VCaP (cell line): Measurements from ENCODE around the gene GNB1L.

Source experiments
- H3K27ac ChIP-seq: fragments of 450-650 bp; 2 replicates; pipeline ENCODE4 v1.5.1; 2017
- TF ChIP-seq, protein P1 (sequence below): fragments of 450-650 bp; conservative IDR thresholded peaks from 2 replicates; pipeline ENCODE4 v1.5.1; 2017; ENCODE audit warnings: mild to moderate bottlenecking, moderate library complexity

GNB1L gene

GRCh38 chr22:19809741-19810140, 44.9 kb downstream of the GNB1L start:
- no peak overlapping the region for H3K27ac ChIP-seq
- TF ChIP-seq, protein P1, sequence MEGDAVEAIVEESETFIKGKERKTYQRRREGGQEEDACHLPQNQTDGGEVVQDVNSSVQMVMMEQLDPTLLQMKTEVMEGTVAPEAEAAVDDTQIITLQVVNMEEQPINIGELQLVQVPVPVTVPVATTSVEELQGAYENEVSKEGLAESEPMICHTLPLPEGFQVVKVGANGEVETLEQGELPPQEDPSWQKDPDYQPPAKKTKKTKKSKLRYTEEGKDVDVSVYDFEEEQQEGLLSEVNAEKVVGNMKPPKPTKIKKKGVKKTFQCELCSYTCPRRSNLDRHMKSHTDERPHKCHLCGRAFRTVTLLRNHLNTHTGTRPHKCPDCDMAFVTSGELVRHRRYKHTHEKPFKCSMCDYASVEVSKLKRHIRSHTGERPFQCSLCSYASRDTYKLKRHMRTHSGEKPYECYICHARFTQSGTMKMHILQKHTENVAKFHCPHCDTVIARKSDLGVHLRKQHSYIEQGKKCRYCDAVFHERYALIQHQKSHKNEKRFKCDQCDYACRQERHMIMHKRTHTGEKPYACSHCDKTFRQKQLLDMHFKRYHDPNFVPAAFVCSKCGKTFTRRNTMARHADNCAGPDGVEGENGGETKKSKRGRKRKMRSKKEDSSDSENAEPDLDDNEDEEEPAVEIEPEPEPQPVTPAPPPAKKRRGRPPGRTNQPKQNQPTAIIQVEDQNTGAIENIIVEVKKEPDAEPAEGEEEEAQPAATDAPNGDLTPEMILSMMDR, result no peak

GRCh38 chr22:19808873-19809478, 45.7 kb downstream of the GNB1L start:
- TF ChIP-seq, protein P1, result no peak
- no peak overlapping the region for H3K27ac ChIP-seq

- TF ChIP-seq, protein P1, result no peak
- no peak overlapping the region for H3K27ac ChIP-seq
Measured at GRCh38 chr22:19807914-19808872, 46.5 kb downstream of the GNB1L start.

DNA sequence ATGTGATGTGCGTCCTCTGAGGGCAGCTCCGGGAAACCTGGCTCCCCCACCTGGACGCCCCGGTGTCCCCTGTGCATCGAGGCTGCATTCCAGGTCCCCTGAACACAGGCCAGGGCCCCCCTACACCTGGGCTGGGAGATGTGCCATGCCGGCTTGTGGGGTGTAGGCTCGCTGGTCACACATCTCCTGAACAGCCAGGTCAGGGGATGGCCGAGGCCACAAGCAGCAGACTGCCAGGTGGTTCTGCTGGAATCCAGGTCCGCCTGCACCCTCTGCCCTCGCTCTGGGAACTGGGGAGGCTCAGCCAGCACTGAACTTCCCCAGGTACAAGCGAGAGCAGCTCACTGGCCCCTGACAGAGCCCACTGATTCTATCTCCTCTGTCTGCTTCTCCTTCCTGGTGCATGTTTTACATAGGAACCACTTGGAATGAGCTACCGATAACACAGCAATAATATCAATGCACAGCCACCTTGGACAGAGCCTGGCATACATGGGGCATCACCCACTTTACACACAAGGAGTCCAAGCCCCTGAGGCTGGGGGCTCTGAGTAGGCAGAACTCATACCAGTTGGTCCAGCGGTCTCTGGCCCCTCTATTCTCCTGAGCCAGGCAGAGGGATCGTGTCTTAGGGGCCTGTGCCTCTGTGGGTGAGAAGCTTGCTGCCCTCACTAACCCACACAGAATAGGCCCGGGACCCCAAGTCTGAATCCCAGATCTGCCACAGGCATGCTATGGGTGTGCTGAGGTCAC, 47.3 kb downstream of the GNB1L start:
- H3K27ac ChIP-seq, result peak overlapping the region; percentile 71
- TF ChIP-seq, protein P1, result no peak

- peak overlapping the region; percentile 71 for H3K27ac ChIP-seq
- TF ChIP-seq, protein P1, result no peak
Measured at GRCh38 chr22:19806213-19807160, 48.2 kb downstream of the GNB1L start.

DNA sequence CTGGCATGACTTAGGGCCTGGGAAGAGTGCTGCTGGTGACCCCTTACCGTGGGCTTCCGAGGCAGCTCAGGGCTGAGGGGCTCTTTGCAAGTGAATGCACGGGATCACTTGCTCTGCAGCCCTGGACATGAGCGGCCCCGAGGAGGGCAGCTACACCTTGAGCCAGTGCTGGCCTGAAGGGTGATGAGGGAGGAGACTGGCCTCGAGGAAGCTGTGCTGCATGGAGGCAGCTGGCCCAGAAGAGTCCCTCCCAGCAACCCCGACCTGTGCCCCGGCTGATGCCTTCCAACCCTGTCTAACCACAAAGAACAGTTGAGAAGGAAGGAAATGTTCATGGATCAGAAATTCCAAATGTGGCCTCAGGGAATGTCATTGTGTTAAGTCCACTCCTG, 48.9 kb downstream of the GNB1L start:
- TF ChIP-seq, protein P1, result no peak
- peak overlapping the region; percentile 71 for H3K27ac ChIP-seq
